Transverse colon (tissue), 4 donors: ENCODE data around the gene TCFL5. TPM values are rescaled to one million over a fixed set of nuclear protein-coding genes. Genes with fewer than 3 reads are reported as not detected.

Source experiments
- DNase-seq: peaks from one replicate; pipeline ENCODE4 v3.0.0-alpha.2; 2019
- H3K27ac ChIP-seq, 4 donors: fragments of 200-600 bp; sonication (generic); 2 replicates each; pipeline ENCODE4 v1.5.1; 2016 to 2018; ENCODE audit warnings: inconsistent platforms in 4 of 4
- H3K27me3 ChIP-seq: fragments of 200-600 bp; sonication (generic); 2 replicates; pipeline ENCODE4 v1.5.1; 2017; ENCODE audit warnings: inconsistent platforms
- H3K36me3 ChIP-seq, 4 donors: fragments of 200-600 bp; sonication (generic); 2 replicates each; pipeline ENCODE4 v1.5.1; 2017 to 2019; ENCODE audit warnings: inconsistent platforms in 4 of 4
- H3K4me1 ChIP-seq, 4 donors: fragments of 200-600 bp; sonication (generic); 2 replicates each; pipeline ENCODE4 v1.5.1; 2017 to 2020; ENCODE audit warnings: inconsistent platforms in 4 of 4
- H3K4me3 ChIP-seq, 4 donors: fragments of 200-600 bp; sonication (generic); 1 replicate in 1 of 4; 2 replicates in 3 of 4; pipeline versions ENCODE4 v1.5.1 to v1.6.1; 2017 to 2019; ENCODE audit warnings: inconsistent platforms in 4 of 4
- H3K9me3 ChIP-seq, 2 donors: fragments of 200-600 bp; sonication (generic); 2 replicates each; pipeline ENCODE4 v1.5.1; 2017 to 2019; ENCODE audit warnings: inconsistent platforms in 2 of 2
- EP300 ChIP-seq: sonication (generic); formaldehyde crosslinking; IDR thresholded peaks from one replicate; pipeline ENCODE4 v1.6.1; 2017; ENCODE audit warnings: antibody characterized with exemption, low read depth
- POLR2A ChIP-seq: fragments of 450-650 bp; IDR thresholded peaks from one replicate; pipeline ENCODE4 v1.6.1; 2016; ENCODE audit warnings: antibody characterized with exemption, mild to moderate bottlenecking, moderate library complexity
- POLR2AphosphoS5 ChIP-seq, 3 donors: sonication (generic); formaldehyde crosslinking; IDR thresholded peaks; one replicate each; pipeline ENCODE4 v1.6.1; 2016; ENCODE audit warnings: antibody characterized with exemption in 3 of 3
- WGBS, 2 donors: methylation state at CpG; one replicate each; pipeline ENCODE4 v1.1.5; 2018; ENCODE audit warnings: low coverage in 1 of 2; 5-methylcytosine and 5-hydroxymethylcytosine counted together
- in situ Hi-C, 4 donors: fragments of 200-750 bp; cut with MboI; loops; one replicate each; pipeline versions ENCODE4 v1.15.0 to v1.15.1; 2017; ENCODE audit warnings: low sequenced_read_pairs in 3 of 4, low pct_ligation_motif_present in 1 of 4, low pct_unique_long_range_greater_than_20kb in 1 of 4
- intact Hi-C: fragments of 100-400 bp; cut with DNase I; formaldehyde crosslinking; loops from one replicate; pipeline ENCODE4 v1.15.1; 2023; ENCODE audit warnings: low total_unique reads
- total RNA-seq, 4 donors: library from RNA; depleted of rRNA; stranded (reverse); fragments of >200 nt; gene quantifications; one replicate each; pipeline ENCODE4 v1.1.0, GENCODE V29; 2016
- TF ChIP-seq, protein P1 (sequence below), 5 experiments: fragments of 200-600 bp in 3 of 5; fragments of 450-650 bp in 2 of 5; sonication (generic) in 3 of 5; IDR thresholded peaks; 1 replicate in 2 of 5; 2 replicates in 3 of 5; pipeline ENCODE4 v1.5.1; 2016 to 2017; ENCODE audit warnings: antibody characterized with exemption in 5 of 5, inconsistent platforms in 3 of 5, mild to moderate bottlenecking in 2 of 5, moderate library complexity in 1 of 5

Gene TCFL5
- total RNA-seq, 4 donors from 2014 or later: 5.2 to 19.9 (median 5.9) TPM

DNA sequence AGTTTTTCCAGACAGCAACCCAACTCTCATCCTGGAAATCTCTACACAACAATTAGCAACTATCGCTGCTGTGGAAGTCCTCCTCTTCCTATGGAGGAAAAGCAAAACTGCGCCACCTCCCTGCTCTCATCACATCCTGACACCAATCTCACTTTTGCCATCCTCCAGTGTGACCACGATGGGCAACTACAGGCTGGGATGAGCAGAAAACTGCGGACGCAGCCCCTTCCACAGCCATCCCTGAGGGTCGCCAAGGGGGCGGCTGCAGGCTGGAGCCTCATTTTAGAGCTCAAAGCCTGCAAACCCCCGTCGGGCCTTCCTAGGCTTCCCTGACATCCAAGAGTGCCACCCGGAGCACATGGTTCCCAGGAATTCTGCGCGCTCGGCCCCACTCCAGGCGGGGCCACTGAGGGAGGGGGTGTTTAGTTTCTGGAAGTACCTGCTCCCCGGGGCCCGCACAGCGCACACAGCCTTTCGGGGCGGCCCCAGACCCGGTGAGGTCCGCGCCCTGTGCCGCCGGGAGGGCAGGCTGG lies 1.2 kb downstream of the TCFL5 start:
- Histone ChIP-seq H3K36me3 (peaks cover 0 to 8% (median 0%) of the 10 kb centered on the region in 4 donors), H3K27me3 (peaks cover 4% of the 10 kb centered on the region), H3K4me1 (peaks cover 7 to 13% (median 9%) of the 10 kb centered on the region in 4 donors), H3K27ac (no peak overlapping the region), H3K9me3 (no peaks in the 10 kb centered on the region), H3K4me3 (peak overlapping the region in 3 of 4 donors; percentile 14 to 50 (median 47))
- in situ Hi-C loops (no loop called here), intact Hi-C loops (no loop called here)
- WGBS, 2 donors: 38 to 40% methylated on average over 1 to 14 of the region's 24 CpGs
- TF ChIP-seq POLR2A: no peak
- no peak for TF ChIP-seq POLR2AphosphoS5 (IDR thresholded peaks at IDR 0.05)
- no peak for TF ChIP-seq EP300
- TF ChIP-seq, protein P1, sequence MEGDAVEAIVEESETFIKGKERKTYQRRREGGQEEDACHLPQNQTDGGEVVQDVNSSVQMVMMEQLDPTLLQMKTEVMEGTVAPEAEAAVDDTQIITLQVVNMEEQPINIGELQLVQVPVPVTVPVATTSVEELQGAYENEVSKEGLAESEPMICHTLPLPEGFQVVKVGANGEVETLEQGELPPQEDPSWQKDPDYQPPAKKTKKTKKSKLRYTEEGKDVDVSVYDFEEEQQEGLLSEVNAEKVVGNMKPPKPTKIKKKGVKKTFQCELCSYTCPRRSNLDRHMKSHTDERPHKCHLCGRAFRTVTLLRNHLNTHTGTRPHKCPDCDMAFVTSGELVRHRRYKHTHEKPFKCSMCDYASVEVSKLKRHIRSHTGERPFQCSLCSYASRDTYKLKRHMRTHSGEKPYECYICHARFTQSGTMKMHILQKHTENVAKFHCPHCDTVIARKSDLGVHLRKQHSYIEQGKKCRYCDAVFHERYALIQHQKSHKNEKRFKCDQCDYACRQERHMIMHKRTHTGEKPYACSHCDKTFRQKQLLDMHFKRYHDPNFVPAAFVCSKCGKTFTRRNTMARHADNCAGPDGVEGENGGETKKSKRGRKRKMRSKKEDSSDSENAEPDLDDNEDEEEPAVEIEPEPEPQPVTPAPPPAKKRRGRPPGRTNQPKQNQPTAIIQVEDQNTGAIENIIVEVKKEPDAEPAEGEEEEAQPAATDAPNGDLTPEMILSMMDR (IDR thresholded peaks at IDR 0.05): no peak
- DNase-seq: no peak

DNA sequence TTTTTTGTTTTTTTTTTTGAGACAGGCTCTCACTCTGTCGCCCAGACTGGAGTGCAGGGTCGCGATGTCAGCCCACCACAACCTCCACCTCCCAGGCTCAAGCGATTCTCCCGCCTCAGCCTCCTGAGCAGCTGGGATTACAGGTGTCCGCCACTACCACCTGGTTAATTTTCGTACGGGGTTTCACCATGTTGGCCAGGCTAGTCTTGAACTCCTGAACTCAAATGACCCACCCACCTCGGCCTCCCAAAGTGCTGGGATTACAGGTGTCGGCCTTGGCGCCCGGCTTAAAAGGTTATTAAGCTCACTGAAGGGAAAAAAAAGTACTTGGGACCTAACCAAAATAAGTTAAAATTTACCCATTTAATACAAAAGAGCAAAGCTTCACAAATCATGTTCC lies 1.9 kb downstream of the TCFL5 start:
- Histone ChIP-seq H3K9me3 (no peaks in the 10 kb centered on the region), H3K27me3 (peaks cover 4% of the 10 kb centered on the region), H3K4me3 (peak overlapping the region in 1 of 4 donors; percentile 50), H3K27ac (no peak overlapping the region), H3K36me3 (peaks cover 0 to 8% (median 0%) of the 10 kb centered on the region in 4 donors), H3K4me1 (peaks cover 7 to 13% (median 9%) of the 10 kb centered on the region in 4 donors)
- WGBS, 2 donors: 90 to 93% methylated on average over 6 to 12 of the region's 12 CpGs
- intact Hi-C loops: no loop called here
- no peak for TF ChIP-seq POLR2A
- TF ChIP-seq, protein P1 (IDR thresholded peaks at IDR 0.05): no peak
- no peak for TF ChIP-seq POLR2AphosphoS5 (IDR thresholded peaks at IDR 0.05)
- no peak for TF ChIP-seq EP300
- in situ Hi-C loops: no loop called here
- DNase-seq: no peak

DNA sequence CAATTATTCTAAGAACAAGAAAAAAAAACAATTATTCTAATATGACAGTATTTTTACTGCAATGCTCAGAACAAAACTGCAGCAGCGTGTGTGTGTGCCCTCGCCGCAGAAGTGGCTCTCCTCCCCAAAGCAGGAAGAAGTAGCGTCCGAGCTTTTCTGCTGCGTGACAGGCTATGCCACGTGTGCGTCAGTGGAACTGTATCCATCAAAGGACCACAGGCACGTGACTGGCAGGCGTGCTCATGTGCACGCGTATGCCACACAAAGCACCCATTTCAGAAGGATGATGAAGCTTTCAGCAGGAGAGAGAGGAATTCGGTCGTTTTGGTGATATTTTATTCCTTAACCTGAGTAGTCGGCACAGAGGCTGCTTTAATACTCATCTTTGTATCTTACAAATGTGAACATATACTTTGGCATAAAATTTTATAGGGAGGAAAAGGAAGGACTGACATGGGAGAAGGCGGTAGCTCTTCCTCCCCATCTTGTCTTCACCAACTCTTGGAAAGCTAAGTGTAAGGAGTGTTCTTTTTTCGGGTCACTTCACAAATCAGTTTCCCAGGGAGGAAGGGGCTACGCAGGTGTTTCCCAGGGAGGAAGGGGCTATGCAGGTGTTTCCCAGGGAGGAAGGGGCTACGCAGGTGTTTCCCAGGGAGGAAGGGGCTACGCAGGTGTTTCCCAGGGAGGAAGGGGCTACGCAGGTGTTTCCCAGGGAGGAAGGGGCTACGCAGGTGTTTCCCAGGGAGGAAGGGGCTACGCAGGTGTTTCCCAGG lies 3.4 kb downstream of the TCFL5 start:
- Histone ChIP-seq H3K9me3 (no peaks in the 10 kb centered on the region), H3K36me3 (peaks cover 0 to 8% (median 0%) of the 10 kb centered on the region in 4 donors), H3K4me1 (peaks cover 7 to 13% (median 9%) of the 10 kb centered on the region in 4 donors), H3K27ac (no peak overlapping the region), H3K27me3 (peaks cover 4% of the 10 kb centered on the region), H3K4me3 (no peak overlapping the region)
- WGBS, 2 donors: 88 to 92% methylated on average over 16 to 20 of the region's 23 CpGs
- no peak for DNase-seq
- in situ Hi-C loops (no loop called here), intact Hi-C loops (no loop called here)
- TF ChIP-seq EP300 (no peak), POLR2AphosphoS5 (IDR thresholded peaks at IDR 0.05) (no peak), POLR2A (no peak)
- TF ChIP-seq, protein P1 (IDR thresholded peaks at IDR 0.05): no peak

DNA sequence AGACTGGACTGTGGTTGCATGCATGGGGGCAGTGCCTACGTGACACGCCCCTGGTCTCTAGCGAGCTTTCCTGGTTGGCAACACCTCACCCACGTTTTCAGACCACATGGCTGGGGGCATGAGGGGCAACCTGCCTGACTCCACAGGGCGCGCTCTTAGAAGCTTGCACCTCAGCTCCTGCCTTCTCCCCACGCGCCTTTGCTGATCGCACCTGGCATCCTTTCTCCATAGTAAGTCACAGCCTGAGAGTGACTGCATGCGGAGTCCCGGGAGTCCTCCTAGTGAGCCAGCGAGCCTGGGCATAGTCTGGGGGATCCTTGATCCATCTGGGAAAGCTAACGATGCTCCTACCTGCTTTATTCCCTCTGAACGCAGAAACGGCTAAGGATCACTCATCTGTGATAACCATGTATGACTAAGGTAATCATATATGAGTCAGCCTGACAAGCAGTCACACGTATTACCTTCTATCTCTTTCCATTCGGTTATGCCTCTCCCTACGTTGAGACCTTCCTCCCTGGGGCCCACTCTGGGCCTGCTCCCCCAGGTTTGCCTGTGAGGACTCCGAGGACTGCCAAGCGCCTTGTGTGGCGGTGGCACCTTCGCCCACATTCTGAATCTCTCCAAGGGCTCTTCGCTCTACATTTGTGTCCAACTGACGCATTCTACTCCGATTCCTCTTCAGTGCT lies 4.5 kb downstream of the TCFL5 start:
- TF ChIP-seq EP300 (no peak), POLR2A (no peak), POLR2AphosphoS5 (IDR thresholded peaks at IDR 0.05) (no peak)
- TF ChIP-seq, protein P1 (IDR thresholded peaks at IDR 0.05): no peak
- intact Hi-C loops: no loop called here
- in situ Hi-C loops: no loop called here
- Histone ChIP-seq H3K27ac (no peak overlapping the region), H3K27me3 (peaks cover 4% of the 10 kb centered on the region), H3K4me3 (no peak overlapping the region), H3K9me3 (no peaks in the 10 kb centered on the region), H3K4me1 (peaks cover 7 to 12% (median 9%) of the 10 kb centered on the region in 4 donors), H3K36me3 (peaks cover 0 to 8% (median 0%) of the 10 kb centered on the region in 4 donors)
- 93 to 95% methylated on average over 15 to 25 of the region's 25 CpGs for WGBS, 2 donors
- DNase-seq: no peak
